Epithelial cell of proximal tubule (primary cell): ENCODE results near the gene KMT2A. TPM values are rescaled to one million over a fixed set of nuclear protein-coding genes. Genes with fewer than 3 reads are reported as not detected.

Experiments used
- DNase-seq: peaks from one replicate; pipeline ENCODE4 v3.0.0-alpha.2; 2011; ENCODE audit warnings: low read depth
- H3K4me3 ChIP-seq: 2 replicates; pipeline ENCODE4 v1.5.1; 2011; ENCODE audit warnings: low read depth, mild to moderate bottlenecking, low read length
- CTCF ChIP-seq: conservative IDR thresholded peaks from 2 replicates; pipeline ENCODE4 v1.5.1; 2012; ENCODE audit warnings: low read depth, mild to moderate bottlenecking, low read length
- total RNA-seq: library from RNA; depleted of rRNA; stranded (reverse); fragments of >200 nt; gene quantifications from 2 replicates; pipeline ENCODE4 v1.2.3, GENCODE V29; 2015

Gene KMT2A
- total RNA-seq, 1 donor from 2014 or later: 42.1 TPM

DNA sequence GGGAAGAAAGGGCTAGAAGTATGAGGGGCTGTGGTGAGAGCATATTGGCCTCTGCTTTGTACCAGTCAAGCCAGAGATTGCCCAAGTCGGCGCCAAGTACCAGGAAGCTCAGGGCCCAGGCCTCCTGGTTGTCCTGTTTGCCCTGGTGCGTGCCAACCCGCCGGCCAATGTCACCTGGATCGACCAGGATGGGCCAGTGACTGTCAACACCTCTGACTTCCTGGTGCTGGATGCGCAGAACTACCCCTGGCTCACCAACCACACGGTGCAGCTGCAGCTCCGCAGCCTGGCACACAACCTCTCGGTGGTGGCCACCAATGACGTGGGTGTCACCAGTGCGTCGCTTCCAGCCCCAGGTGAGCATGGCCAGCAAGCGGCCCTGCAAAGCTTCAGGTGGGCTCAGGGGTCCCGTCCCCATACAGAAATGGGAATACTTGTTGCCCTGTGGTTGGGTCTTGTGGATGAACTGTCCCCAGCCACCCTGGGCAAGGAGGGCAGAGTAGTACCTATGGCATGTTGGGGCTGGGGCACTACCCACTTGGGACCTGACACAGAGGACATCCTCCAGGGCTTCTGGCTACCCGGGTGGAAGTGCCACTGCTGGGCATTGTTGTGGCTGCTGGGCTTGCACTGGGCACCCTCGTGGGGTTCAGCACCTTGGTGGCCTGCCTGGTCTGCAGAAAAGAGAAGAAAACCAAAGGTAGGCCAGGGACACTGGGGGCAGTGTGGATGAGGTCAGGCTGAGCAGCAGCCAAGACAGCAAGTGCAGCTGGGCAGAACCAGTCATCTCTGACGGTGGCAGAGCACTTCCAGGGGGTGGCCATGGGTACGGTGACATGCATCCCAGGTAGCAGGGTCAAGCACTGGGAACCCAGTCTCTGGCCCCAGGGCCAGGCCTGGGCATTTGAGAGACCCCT is 96.8 kb downstream of the KMT2A start:
- H3K4me3 ChIP-seq: no peak overlapping the region
- no peak for DNase-seq
- TF ChIP-seq CTCF: no peak

DNA sequence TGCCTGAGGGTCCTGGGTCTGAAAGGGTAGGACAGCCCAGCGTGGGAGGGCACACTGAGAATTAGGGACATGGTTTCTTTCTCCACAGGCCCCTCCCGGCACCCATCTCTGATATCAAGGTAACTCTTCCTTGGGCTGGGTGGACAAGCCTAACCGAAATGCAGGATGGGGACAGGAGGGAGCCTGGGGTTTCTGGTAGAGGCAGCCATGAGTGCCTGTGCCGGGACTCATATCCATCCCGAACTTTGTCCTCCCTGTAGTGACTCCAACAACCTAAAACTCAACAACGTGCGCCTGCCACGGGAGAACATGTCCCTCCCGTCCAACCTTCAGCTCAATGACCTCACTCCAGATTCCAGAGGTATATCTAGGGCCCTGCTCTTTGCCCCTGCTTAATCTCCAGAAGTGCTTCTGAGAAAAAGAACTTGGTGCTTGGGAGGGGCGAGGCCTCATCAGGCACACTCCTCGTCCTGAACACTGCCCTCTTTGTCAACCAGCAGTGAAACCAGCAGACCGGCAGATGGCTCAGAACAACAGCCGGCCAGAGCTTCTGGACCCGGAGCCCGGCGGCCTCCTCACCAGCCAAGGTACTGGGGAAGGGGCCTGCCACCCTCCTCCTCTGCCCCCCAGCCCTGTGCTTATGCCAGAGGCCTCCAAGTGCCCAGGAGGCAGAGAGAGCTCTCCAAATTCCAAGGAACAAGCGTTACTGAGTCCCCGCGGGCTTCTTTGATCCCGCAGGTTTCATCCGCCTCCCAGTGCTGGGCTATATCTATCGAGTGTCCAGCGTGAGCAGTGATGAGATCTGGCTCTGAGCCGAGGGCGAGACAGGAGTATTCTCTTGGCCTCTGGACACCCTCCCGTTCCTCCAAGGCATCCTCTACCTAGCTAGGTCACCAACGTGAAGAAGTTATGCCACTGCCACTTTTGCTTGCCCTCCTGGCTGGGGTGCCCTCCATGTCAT is 97.8 kb downstream of the KMT2A start:
- no peak overlapping the region for H3K4me3 ChIP-seq
- DNase-seq: no peak
- TF ChIP-seq CTCF: no peak

GRCh38 chr11:118535261-118535660 is 99.0 kb downstream of the KMT2A start:
- no peak for TF ChIP-seq CTCF
- DNase-seq: no peak
- H3K4me3 ChIP-seq: no peak overlapping the region

- TF ChIP-seq CTCF: no peak
- no peak overlapping the region for H3K4me3 ChIP-seq
- DNase-seq: no peak
Observed at GRCh38 chr11:118536726-118537125, 100.4 kb downstream of the KMT2A start.

- H3K4me3 ChIP-seq: no peak overlapping the region
- no peak for TF ChIP-seq CTCF
- no peak for DNase-seq
Observed at GRCh38 chr11:118537409-118537980, 101.2 kb downstream of the KMT2A start.

DNA sequence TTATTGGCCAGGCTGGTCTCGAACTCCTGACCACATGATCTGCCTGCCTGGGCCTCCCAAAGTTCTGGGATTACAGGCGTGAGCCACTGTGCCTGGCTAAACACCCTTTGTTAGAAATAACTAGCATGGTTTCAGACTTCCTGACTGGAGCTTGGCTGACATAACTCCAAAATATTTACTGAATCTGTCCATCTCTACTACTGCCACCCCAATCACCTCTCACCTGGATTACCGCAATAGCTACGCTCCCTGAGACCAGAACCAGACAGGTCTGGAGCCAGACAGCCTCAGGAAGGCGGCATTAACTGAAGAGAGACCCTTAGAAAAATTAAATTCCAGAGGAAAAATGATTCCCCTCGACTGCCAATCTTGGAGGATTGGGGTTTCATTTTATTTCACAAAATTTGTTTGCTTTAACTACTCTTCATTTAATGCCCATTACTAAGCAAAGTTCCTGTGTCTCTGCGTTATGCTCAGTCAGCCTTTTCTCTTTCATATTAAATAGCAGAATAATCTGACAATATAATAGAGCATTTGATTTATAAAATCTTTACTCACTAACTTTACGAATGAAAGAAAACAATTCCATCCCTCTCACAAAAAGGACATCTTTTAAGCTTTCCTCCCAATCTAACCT is 107.8 kb downstream of the KMT2A start:
- TF ChIP-seq CTCF: no peak
- no peak for DNase-seq
- H3K4me3 ChIP-seq: no peak overlapping the region
